A673 (cell line): ENCODE data around the gene RBCK1. TPM values are rescaled to one million over a fixed set of nuclear protein-coding genes. Genes with fewer than 3 reads are reported as not detected.
"Not testable (repeated sequence)": the region's sequence is repeated elsewhere in the genome, so short reads cannot be mapped to it uniquely, and the experiment has no call there.

ENCODE experiments used
- BruUV-seq: library from RNA; stranded (reverse); fragments of 400-500 nt; replicated peaks from 2 replicates; lab custom pipeline; 2021; lab: Mats Ljungman, UMichigan
- CTCF ChIA-PET: fragments of 300-600 bp; sonication (Branson Sonifier 250); formaldehyde crosslinking; loops from one replicate; lab custom pipeline; 2022; ENCODE audit warnings: antibody characterized with exemption; lab: Charles Lee
- POLR2A ChIA-PET: fragments of 300-600 bp; sonication (Branson Sonifier 250); formaldehyde crosslinking; loops from one replicate; lab custom pipeline; 2022; ENCODE audit warnings: antibody characterized with exemption; ENCODE audit not compliant: low non-redundant PET; lab: Charles Lee
- DNase-seq: peaks from one replicate; pipeline ENCODE4 v3.0.0-alpha.2; 2015; ENCODE audit warnings: low spot score
- H3K27ac ChIP-seq: fragments of 200-600 bp; sonication (generic); 2 replicates; pipeline ENCODE4 v1.5.1; 2016; ENCODE audit warnings: mixed run types, low read depth, mild to moderate bottlenecking, mixed read lengths, antibody characterized with exemption, low read length; ENCODE audit not compliant: poor library complexity, severe bottlenecking
- H3K27me3 ChIP-seq: fragments of 200-600 bp; sonication (generic); replicated peaks from 2 replicates; pipeline ENCODE4 v1.6.1; 2017; ENCODE audit warnings: mixed run types, low read depth, mild to moderate bottlenecking, mixed read lengths, antibody characterized with exemption, low read length; ENCODE audit not compliant: insufficient read depth, poor library complexity
- H3K36me3 ChIP-seq: fragments of 200-600 bp; sonication (generic); 2 replicates; pipeline ENCODE4 v1.6.1; 2016; ENCODE audit warnings: mixed run types, mild to moderate bottlenecking, mixed read lengths, antibody characterized with exemption, low read length; ENCODE audit not compliant: insufficient read depth, poor library complexity, severe bottlenecking
- H3K4me1 ChIP-seq: fragments of 200-600 bp; sonication (generic); 2 replicates; pipeline ENCODE4 v1.6.1; 2017; ENCODE audit warnings: mixed run types, mild to moderate bottlenecking, mixed read lengths, antibody characterized with exemption, low read length; ENCODE audit not compliant: insufficient read depth, poor library complexity, severe bottlenecking
- H3K4me3 ChIP-seq: fragments of 200-600 bp; sonication (generic); 2 replicates; pipeline ENCODE4 v1.5.1; 2016; ENCODE audit warnings: low read depth, mixed run types, mild to moderate bottlenecking, mixed read lengths, low read length; ENCODE audit not compliant: poor library complexity, severe bottlenecking
- H3K9me3 ChIP-seq: fragments of 200-600 bp; sonication (generic); 2 replicates; pipeline ENCODE4 v1.6.1; 2016; ENCODE audit warnings: mixed run types, low read depth, mild to moderate bottlenecking, mixed read lengths, antibody characterized with exemption, low read length; ENCODE audit not compliant: poor library complexity, severe bottlenecking
- CTCF ChIP-seq: fragments of 300-800, 200-600 bp; sonication (generic); conservative IDR thresholded peaks from 2 replicates; pipeline ENCODE4 v1.5.1; 2017; ENCODE audit warnings: low read depth, mild to moderate bottlenecking, antibody characterized with exemption, low read length, moderate library complexity, mixed read lengths
- EZH2 ChIP-seq: fragments of 200-600 bp; sonication (generic); IDR thresholded peaks from 2 replicates; pipeline ENCODE4 v1.6.1; 2017; ENCODE audit warnings: borderline replicate concordance, low read depth, mild to moderate bottlenecking, mixed read lengths, antibody characterized with exemption, low read length; ENCODE audit not compliant: poor library complexity, severe bottlenecking
- intact Hi-C: fragments of 100-400 bp; cut with micrococcal nuclease; formaldehyde crosslinking; loops from one replicate; pipeline ENCODE4 v1.10.0; 2022; ENCODE audit not compliant: unreplicated experiment
- total RNA-seq: library from RNA; stranded (reverse); gene quantifications from 2 replicates; pipeline ENCODE4 v1.2.3, GENCODE V29; 2021

Gene RBCK1
- total RNA-seq, 1 experiment from 2014 or later, result 72.0 TPM

DNA sequence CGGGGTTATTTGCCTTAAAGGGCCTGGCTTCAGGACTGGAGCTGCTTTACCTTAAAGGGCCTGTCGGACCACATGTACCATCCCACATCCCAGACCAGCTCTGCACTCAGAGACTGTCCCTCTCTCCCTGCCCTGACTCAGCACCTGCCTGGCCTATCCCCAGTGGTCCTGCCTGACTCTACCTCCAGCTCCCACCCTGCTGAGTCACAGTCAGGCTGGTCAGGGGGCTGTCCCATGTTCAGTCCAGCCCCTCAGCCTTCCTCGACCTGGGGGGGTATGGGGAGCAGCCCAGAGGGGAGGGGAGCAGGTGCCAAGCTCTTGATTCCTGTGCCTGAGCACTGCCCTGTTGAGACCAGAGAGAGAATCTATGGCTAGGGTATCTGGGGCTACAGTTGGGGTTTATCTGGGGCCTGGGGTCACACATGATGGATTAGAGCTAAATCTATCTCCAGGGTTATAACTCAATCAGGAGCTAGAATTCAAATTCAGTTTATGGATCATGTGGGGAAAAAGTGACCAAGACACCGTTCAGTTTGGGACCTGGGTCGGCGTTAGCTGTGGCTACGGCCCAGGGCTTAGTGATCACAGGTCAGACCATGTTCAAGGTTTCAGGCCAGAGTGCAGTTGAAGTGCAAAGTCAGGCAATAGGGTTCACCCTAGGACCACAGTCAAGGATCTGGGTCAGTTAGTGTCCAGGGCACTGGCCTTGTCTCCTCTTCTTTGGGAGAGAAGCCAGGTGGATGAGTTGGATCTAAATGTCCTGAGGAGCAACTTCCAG, 36.9 kb upstream of the RBCK1 start:
- DNase-seq, result no peak
- POLR2A ChIA-PET, result interaction anchor here (0.5 to 1.3 kb wide), 4 partner anchors 9 to 13 kb away, joined by 3 to 5 read pairs (median 4); no protein-coding TSS in a partner anchor
- intact Hi-C loops, result no loop called here
- peak overlapping the region; percentile 86 for H3K27ac ChIP-seq
- no TSS peak for BruUV-seq
- no peaks in the 10 kb centered on the region for H3K36me3 ChIP-seq
- peaks cover 27% of the 10 kb centered on the region for H3K4me1 ChIP-seq
- CTCF ChIA-PET, result no interaction called here
- H3K4me3 ChIP-seq, result no peak overlapping the region
- no peaks in the 10 kb centered on the region for H3K27me3 ChIP-seq
- H3K9me3 ChIP-seq, result no peaks in the 10 kb centered on the region
- TF ChIP-seq CTCF, result no peak
- TF ChIP-seq EZH2, result no peak

- TF ChIP-seq CTCF, result no peak
- H3K27me3 ChIP-seq, result no peaks in the 10 kb centered on the region
- H3K9me3 ChIP-seq, result no peaks in the 10 kb centered on the region
- peak; percentile 85 for DNase-seq
- peaks cover 27% of the 10 kb centered on the region for H3K4me1 ChIP-seq
- ChIA-PET CTCF (no interaction called here), POLR2A (interaction anchor here (0.5 to 1.3 kb wide), 5 partner anchors 8 to 13 kb away, joined by 3 to 5 read pairs (median 4); no protein-coding TSS in a partner anchor)
- H3K27ac ChIP-seq, result peak overlapping the region; percentile 86
- H3K36me3 ChIP-seq, result no peaks in the 10 kb centered on the region
- BruUV-seq, result no TSS peak
- H3K4me3 ChIP-seq, result no peak overlapping the region
- intact Hi-C loops, result no loop called here
These were observed 36.1 kb upstream of the RBCK1 start for GRCh38 chr20:371755-372542.

DNA sequence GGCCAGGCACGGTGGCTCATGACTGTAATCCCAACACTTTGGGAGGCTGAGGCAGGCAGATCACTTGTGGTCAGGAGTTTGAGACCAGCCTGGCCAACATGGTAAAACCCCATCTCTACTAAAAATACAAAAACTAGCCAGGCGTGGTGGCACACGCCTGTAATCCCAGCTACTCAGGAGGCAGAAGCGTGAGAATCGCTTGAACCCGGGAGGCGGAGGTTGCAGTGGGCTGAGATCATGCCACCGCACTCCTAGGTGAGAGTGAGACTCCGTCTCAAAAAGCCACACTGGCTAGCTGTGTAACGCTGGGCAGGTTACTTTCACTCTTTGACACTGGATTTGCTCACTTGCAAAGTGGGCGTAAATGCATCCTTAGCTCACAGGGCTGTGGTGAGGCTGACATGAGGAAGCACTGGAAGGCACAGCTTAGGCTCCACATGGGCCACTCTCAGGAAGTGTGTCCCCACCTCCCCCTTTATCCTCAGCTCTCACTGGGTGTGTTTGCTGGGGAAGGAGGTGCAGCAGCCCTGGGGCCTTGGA, 35.5 kb upstream of the RBCK1 start:
- H3K4me3 ChIP-seq, intact Hi-C loops, BruUV-seq, CTCF ChIA-PET, H3K27me3 ChIP-seq, DNase-seq, H3K36me3 ChIP-seq, H3K9me3 ChIP-seq: not testable (repeated sequence)
- POLR2A ChIA-PET, result interaction anchor here (0.7 to 1.3 kb wide), 3 partner anchors 10 to 12 kb away, joined by 3 to 5 read pairs (median 4); no protein-coding TSS in a partner anchor
- Histone ChIP-seq H3K27ac (peak overlapping the region; percentile 86), H3K4me1 (peaks cover 27% of the 10 kb centered on the region)
